WERI-Rb-1 (cell line): Measurements from ENCODE around the gene OVCH1.

Source experiments
- DNase-seq: peaks from one replicate; pipeline ENCODE4 v3.0.0-alpha.2; 2020
- H3K27ac ChIP-seq: fragments of 250-450 bp; sonication (Bioruptor Pico); 2 replicates; pipeline ENCODE4 v1.5.1; 2020; ENCODE audit warnings: mild to moderate bottlenecking, moderate library complexity
- H3K27me3 ChIP-seq: fragments of 250-450 bp; sonication (Bioruptor Pico); 2 replicates; pipeline ENCODE4 v1.5.1; 2021; ENCODE audit warnings: mild to moderate bottlenecking, low read depth, moderate library complexity; ENCODE audit not compliant: insufficient read depth, severe bottlenecking
- H3K36me3 ChIP-seq: fragments of 250-450 bp; sonication (Bioruptor Pico); 2 replicates; pipeline ENCODE4 v1.5.1; 2020; ENCODE audit warnings: mild to moderate bottlenecking, moderate library complexity
- H3K4me3 ChIP-seq: 2 replicates; pipeline ENCODE4 v1.5.1; 2011; ENCODE audit warnings: low read depth, mild to moderate bottlenecking, control low read depth, low read length
- H3K9me3 ChIP-seq: fragments of 250-450 bp; sonication (Bioruptor Pico); 2 replicates; pipeline ENCODE4 v1.5.1; 2021; ENCODE audit warnings: mild to moderate bottlenecking, moderate library complexity; ENCODE audit not compliant: severe bottlenecking
- TF ChIP-seq, protein P1 (sequence below): IDR thresholded peaks from 2 replicates; pipeline ENCODE4 v1.5.1; 2011; ENCODE audit warnings: low read depth, mild to moderate bottlenecking, control low read depth, inconsistent platforms, low read length

The OVCH1 gene

DNA sequence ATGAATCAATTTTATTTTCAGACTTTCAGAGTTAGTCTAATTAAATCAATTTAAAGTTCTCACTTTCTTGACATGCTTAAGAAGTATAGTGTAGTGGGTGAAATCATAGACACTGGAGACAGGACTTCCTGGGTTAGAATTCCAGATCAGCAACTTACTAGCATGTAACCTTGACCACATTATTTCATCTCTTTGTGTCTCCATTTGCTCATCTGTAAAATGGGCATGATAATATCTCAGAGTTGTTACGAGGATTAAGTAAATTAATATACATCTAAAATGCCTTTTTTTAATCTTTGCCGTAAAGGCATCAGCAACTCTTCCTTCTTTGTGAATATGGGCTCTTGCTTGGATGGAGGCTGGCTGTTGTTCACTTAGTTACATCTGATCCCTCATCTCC lies 115.2 kb downstream of the OVCH1 start:
- Histone ChIP-seq H3K27me3 (no peaks in the 10 kb centered on the region), H3K27ac (no peak overlapping the region), H3K9me3 (no peaks in the 10 kb centered on the region), H3K36me3 (peaks cover 14% of the 10 kb centered on the region; the same call in 1 of the 2 replicates), H3K4me3 (no peak overlapping the region)
- no peak for DNase-seq
- TF ChIP-seq, protein P1, sequence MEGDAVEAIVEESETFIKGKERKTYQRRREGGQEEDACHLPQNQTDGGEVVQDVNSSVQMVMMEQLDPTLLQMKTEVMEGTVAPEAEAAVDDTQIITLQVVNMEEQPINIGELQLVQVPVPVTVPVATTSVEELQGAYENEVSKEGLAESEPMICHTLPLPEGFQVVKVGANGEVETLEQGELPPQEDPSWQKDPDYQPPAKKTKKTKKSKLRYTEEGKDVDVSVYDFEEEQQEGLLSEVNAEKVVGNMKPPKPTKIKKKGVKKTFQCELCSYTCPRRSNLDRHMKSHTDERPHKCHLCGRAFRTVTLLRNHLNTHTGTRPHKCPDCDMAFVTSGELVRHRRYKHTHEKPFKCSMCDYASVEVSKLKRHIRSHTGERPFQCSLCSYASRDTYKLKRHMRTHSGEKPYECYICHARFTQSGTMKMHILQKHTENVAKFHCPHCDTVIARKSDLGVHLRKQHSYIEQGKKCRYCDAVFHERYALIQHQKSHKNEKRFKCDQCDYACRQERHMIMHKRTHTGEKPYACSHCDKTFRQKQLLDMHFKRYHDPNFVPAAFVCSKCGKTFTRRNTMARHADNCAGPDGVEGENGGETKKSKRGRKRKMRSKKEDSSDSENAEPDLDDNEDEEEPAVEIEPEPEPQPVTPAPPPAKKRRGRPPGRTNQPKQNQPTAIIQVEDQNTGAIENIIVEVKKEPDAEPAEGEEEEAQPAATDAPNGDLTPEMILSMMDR = no peak

DNA sequence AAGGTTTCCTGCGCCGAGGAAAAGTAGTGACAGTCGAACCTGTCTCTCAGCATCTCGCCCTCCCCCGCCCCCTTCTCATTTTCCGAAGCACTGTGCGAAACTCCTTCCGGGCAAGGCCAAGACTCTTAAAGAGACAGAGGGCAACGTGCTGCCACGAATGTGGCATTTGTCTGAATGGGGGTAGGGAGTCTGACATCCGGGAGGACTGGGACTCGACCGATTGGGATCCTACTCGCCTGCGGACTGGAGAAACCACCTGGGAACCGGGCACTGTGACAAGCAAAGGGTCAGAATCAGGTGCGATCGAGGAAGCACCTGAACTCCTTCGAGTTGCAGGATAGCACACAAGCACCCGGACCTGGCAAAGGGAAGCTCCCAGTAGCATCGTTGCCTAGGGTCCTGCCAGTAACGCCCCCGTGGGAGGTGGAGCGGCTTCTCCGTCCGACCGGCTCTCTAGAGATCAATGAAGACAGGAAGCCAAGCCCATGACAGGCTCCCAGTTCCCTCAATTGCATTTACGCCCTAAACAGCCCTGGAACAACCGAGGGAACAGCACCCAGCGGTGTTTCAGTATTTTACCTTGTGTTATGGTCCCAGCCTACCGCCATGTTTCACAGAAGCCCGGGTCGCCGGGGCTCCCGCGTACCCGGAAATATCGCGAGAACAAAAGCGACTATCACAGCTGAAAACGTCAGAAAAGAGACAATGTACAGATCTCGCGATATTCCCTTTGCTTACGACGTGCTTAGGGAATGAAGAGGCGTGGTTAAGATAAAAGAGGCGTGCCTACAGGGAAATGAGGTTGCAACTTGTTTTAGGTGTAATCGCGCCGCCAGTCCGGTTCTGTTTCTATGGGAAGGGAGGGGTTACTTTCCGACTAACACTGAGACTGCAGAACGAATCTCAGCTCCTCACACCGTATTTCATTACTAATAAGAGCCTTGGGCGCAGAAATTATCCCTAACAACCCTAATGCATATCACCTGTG lies 116.7 kb downstream of the OVCH1 start, which contains the start of gene ERGIC2:
ERGIC2 (minus strand) TSS at position 637 of the 988 bp plus-strand sequence. CDS start 9,539 bp downstream, outside the sequence.
- TF ChIP-seq, protein P1 = no peak
- peaks cover 16% of the 10 kb centered on the region; the same call in 1 of the 2 replicates for H3K36me3 ChIP-seq
- DNase-seq = peak; percentile 93
- H3K4me3 ChIP-seq = peak within 1 kb of the TSS; percentile 85
- H3K27ac ChIP-seq = peak within 1 kb of the TSS; percentile 87
- H3K9me3 ChIP-seq = no peaks in the 10 kb centered on the region
- H3K27me3 ChIP-seq = no peaks in the 10 kb centered on the region
